Subcutaneous abdominal adipose tissue (tissue), 5 donors: ENCODE results near the gene CLRN2.

Experiments
- H3K27ac ChIP-seq: one replicate; pipeline ENCODE4 v1.7.0; 2013; ENCODE audit warnings: low read depth, mild to moderate bottlenecking, inconsistent platforms, low read length, moderate library complexity
- H3K27me3 ChIP-seq, 5 donors: one replicate each; pipeline ENCODE4 v1.7.0; 2013; ENCODE audit warnings: low read length in 5 of 5, inconsistent platforms in 1 of 5; ENCODE audit not compliant: control insufficient read depth in 5 of 5, insufficient read depth in 4 of 5
- H3K36me3 ChIP-seq, 5 donors: one replicate each; pipeline ENCODE4 v1.7.0; 2013; ENCODE audit warnings: low read length in 5 of 5; ENCODE audit not compliant: control insufficient read depth in 5 of 5, insufficient read depth in 5 of 5
- H3K4me1 ChIP-seq, 5 donors: one replicate each; pipeline ENCODE4 v1.7.0; 2013; ENCODE audit warnings: low read length in 5 of 5, mild to moderate bottlenecking in 3 of 5, moderate library complexity in 1 of 5; ENCODE audit not compliant: control insufficient read depth in 5 of 5, insufficient read depth in 5 of 5
- H3K4me3 ChIP-seq, 5 donors: one replicate each; pipeline ENCODE4 v1.7.0; 2013; ENCODE audit warnings: low read length in 5 of 5, low read depth in 1 of 5
- H3K9ac ChIP-seq, 5 donors: one replicate each; pipeline ENCODE4 v1.7.0; 2013; ENCODE audit warnings: low read length in 5 of 5, mild to moderate bottlenecking in 4 of 5, moderate library complexity in 3 of 5
- H3K9me3 ChIP-seq, 5 donors: one replicate each; pipeline ENCODE4 v1.7.0; 2013; ENCODE audit warnings: low read length in 5 of 5; ENCODE audit not compliant: control insufficient read depth in 5 of 5
- donor health status: healthy.
- donor health status: healthy.
- donor health status: healthy.
- donor health status: healthy.
- donor health status: healthy.

CLRN2 gene, protein sequence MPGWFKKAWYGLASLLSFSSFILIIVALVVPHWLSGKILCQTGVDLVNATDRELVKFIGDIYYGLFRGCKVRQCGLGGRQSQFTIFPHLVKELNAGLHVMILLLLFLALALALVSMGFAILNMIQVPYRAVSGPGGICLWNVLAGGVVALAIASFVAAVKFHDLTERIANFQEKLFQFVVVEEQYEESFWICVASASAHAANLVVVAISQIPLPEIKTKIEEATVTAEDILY

GRCh38 chr4:17514865-17515264 is at the start of gene CLRN2:
Gene CLRN2 (plus strand): TSS chr4:17515165. CDS start chr4:17515267, 102 bp downstream.
- Histone ChIP-seq H3K27ac (no peak within 1 kb of the TSS), H3K4me1 (peaks cover 2 to 23% (median 18%) of the 10 kb centered on the region in 5 donors), H3K9ac (no peak within 1 kb of the TSS)

DNA sequence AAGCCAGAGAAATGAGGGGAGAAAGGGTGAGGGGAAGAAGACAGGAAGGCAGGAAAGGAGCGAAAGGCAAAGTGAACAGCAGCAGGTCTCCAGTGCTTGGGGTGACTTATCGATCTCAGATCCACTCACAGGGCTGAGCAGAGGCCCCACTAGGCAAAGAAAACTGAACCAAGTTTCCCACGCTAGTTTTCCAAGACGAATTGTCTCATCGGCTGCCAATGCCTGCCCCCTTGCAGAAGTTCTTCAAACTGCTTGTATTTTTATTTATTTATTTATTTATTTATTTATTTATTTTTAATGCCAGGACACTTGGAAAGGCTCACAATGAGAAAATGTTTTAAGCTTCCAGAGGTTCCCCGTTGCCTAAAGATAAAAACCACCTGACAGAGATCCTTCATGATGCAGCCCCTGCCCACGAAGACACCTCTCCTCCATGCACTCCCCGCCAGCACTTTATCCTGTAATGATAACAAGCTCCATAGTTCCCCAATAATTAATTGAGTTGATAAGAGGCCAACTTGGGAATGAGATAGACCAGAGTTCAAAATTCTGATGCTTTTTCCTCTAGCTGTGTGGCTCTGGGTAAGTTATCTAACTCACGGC is 46.2 kb upstream of the CLRN2 start:
- H3K4me3 ChIP-seq = no peak overlapping the region
- H3K27me3 ChIP-seq = no peaks in the 10 kb centered on the region
- H3K9me3 ChIP-seq = no peaks in the 10 kb centered on the region
- H3K4me1 ChIP-seq = peaks cover 0 to 11% (median 3%) of the 10 kb centered on the region in 5 donors
- no peak overlapping the region for H3K9ac ChIP-seq
- H3K27ac ChIP-seq = no peak overlapping the region
- H3K36me3 ChIP-seq = peaks cover 0 to 5% (median 1%) of the 10 kb centered on the region in 5 donors

More at GRCh38 chr4:17514865-17515264, at the start of gene CLRN2:
- no peaks in the 10 kb centered on the region for H3K9me3 ChIP-seq
- no peaks in the 10 kb centered on the region for H3K36me3 ChIP-seq
- H3K4me3 ChIP-seq = no peak within 1 kb of the TSS
- peaks cover 0 to 6% (median 0%) of the 10 kb centered on the region in 5 donors for H3K27me3 ChIP-seq

DNA sequence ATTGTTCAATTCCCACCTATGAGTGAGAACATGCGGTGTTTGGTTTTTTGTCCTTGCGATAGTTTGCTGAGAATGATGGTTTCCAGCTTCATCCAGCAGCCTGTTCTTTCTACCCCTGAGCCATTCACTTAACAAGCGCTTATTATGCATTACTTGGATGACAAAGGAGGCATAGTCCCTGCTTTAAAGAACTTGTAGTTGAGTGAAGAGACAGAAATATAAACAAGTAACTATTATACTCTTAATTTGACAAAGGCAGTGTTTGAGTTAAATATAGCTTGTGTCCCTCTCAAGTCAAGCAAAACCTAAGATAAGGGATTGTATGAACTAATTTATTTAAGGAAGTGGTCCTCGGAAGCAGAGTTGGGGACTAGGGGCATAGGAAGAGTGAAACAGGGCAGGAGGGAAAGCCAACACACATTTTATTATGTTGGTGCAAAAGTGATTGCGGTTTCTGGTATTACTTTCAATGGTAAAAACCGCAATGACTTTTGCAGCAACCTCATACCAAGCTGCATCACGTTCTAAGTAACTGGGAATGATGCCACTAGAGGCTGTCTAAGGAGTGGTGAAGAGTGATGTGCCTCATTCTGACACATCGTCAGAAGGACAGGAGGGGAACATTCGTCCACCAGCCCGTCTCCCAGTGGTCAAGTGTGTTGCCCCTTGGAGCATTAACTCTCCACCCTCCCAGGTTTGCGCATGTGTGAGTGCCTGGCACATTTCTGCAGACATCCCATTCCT is 44.9 kb upstream of the CLRN2 start:
- Histone ChIP-seq H3K9me3 (no peaks in the 10 kb centered on the region), H3K27ac (no peak overlapping the region), H3K36me3 (peaks cover 0 to 7% (median 3%) of the 10 kb centered on the region in 5 donors), H3K4me1 (peaks cover 0 to 11% (median 3%) of the 10 kb centered on the region in 5 donors), H3K9ac (no peak overlapping the region), H3K4me3 (no peak overlapping the region), H3K27me3 (no peaks in the 10 kb centered on the region)

DNA sequence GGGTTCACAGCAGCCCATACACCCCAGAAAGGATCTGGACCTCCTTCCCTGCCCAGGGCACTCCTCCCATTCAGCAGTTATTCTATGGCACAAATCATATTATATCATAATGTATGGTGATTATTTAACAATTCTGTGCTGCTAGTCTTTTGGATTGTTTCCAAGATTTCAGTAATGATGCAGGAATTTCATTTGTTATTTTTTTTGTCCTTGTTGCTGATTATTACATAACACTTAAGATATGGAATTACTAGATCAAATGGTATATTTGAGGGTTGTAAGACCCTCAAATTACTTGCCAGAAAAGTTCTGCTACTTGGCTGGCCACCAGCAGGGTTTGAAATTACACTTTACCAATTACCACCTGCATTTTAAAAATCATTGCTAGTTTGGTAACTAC is 39.5 kb upstream of the CLRN2 start:
- H3K27me3 ChIP-seq = no peaks in the 10 kb centered on the region
- H3K27ac ChIP-seq = no peak overlapping the region
- H3K4me3 ChIP-seq = no peak overlapping the region
- peaks cover 0 to 11% (median 3%) of the 10 kb centered on the region in 5 donors for H3K4me1 ChIP-seq
- peaks cover 3 to 13% (median 11%) of the 10 kb centered on the region in 5 donors for H3K36me3 ChIP-seq
- H3K9me3 ChIP-seq = peaks cover 0 to 5% (median 0%) of the 10 kb centered on the region in 5 donors
- H3K9ac ChIP-seq = no peak overlapping the region

DNA sequence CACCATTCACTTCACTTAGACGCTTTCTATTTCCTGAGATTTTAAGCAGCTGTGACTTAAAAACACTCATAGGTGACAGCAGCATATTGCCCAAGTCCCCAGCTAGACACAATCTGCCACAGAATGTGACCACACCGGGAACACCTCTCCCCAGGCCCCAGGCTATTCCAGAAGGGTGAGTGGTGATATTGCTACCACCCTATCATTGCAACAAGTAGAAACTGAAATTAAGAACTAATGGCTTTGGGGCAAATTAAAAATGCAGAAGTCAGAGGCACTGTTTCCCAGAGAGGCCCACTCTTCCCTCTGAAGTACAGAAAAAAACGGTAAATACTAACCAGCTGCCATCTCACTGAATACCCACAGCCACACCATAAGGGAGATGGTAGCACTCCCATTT is 38.1 kb upstream of the CLRN2 start:
- Histone ChIP-seq H3K9me3 (peaks cover 0 to 18% (median 5%) of the 10 kb centered on the region in 5 donors), H3K9ac (peak overlapping the region in 1 of 5 donors; percentile 8), H3K4me1 (peaks cover 0 to 4% (median 0%) of the 10 kb centered on the region in 5 donors), H3K4me3 (no peak overlapping the region), H3K27ac (no peak overlapping the region), H3K36me3 (peaks cover 3 to 17% (median 9%) of the 10 kb centered on the region in 5 donors), H3K27me3 (no peaks in the 10 kb centered on the region)

- peaks cover 0 to 19% (median 5%) of the 10 kb centered on the region in 5 donors for H3K9me3 ChIP-seq
- peaks cover 7 to 21% (median 12%) of the 10 kb centered on the region in 5 donors for H3K36me3 ChIP-seq
- no peak overlapping the region for H3K27ac ChIP-seq
- no peaks in the 10 kb centered on the region for H3K4me1 ChIP-seq
- H3K9ac ChIP-seq = no peak overlapping the region
- H3K27me3 ChIP-seq = no peaks in the 10 kb centered on the region
- H3K4me3 ChIP-seq = no peak overlapping the region
Measured at GRCh38 chr4:17477774-17478472, 37.0 kb upstream of the CLRN2 start.

GRCh38 chr4:17480210-17480927 is 34.6 kb upstream of the CLRN2 start:
- Histone ChIP-seq H3K9ac (no peak overlapping the region), H3K27me3 (no peaks in the 10 kb centered on the region), H3K27ac (no peak overlapping the region), H3K9me3 (peaks cover 0 to 19% (median 5%) of the 10 kb centered on the region in 5 donors), H3K4me1 (no peaks in the 10 kb centered on the region), H3K36me3 (peaks cover 23 to 33% (median 26%) of the 10 kb centered on the region in 5 donors), H3K4me3 (no peak overlapping the region)

DNA sequence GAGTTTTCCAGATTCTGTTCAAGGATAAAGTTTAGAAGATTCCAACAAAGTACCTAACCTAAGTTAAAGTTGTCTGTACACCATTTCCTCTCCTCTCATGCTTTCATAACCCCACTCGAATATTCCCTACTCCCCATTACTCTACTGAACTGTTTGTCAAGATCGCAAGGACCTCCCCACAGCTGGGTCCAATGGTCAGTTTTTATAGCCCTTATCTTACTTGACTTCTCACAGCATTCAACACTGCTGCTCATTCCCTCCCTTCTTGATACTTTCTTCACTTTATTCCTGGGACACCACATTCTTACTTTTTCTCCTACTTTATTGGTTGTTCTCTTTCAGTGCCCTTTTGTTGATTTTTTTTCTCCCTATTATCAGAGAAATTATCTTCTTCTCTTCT is 34.0 kb upstream of the CLRN2 start:
- no peak overlapping the region for H3K4me3 ChIP-seq
- peaks cover 23 to 36% (median 27%) of the 10 kb centered on the region in 5 donors for H3K36me3 ChIP-seq
- H3K9ac ChIP-seq = no peak overlapping the region
- no peaks in the 10 kb centered on the region for H3K4me1 ChIP-seq
- no peaks in the 10 kb centered on the region for H3K27me3 ChIP-seq
- peaks cover 0 to 19% (median 5%) of the 10 kb centered on the region in 5 donors for H3K9me3 ChIP-seq
- H3K27ac ChIP-seq = no peak overlapping the region

DNA sequence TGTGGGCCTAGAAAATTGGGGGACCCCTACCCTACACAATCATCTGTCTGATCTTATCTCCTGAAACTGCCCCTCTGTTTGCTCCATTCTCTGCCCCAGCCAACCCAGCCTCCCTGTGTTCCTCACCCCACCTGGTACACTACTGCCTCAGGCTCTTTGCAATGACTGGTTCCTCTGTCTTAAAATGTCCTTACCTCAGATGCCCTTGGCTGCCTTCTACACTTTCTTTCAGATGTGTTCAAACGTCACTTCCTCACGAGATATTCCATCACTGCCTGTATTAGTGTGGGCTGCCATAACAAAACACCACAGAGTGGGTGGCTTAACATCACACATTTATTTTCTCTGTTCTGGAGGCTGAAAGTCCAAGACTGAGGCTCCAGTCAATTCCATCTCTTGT is 32.2 kb upstream of the CLRN2 start:
- H3K36me3 ChIP-seq = peaks cover 31 to 50% (median 39%) of the 10 kb centered on the region in 5 donors
- no peaks in the 10 kb centered on the region for H3K27me3 ChIP-seq
- H3K27ac ChIP-seq = no peak overlapping the region

More for the DNA sequence above, 32.2 kb upstream of the CLRN2 start:
- Histone ChIP-seq H3K9ac (no peak overlapping the region), H3K9me3 (peaks cover 0 to 19% (median 5%) of the 10 kb centered on the region in 5 donors), H3K4me3 (no peak overlapping the region), H3K4me1 (no peaks in the 10 kb centered on the region)
